ENCODE results near the gene AHSP.
A peak's percentile ranks its signal among the peaks of the same experiment; 100 is the strongest.
"Not testable (repeated sequence)": the region's sequence is repeated elsewhere in the genome, so short reads cannot be mapped to it uniquely, and the experiment has no call there.

AHSP gene

DNA sequence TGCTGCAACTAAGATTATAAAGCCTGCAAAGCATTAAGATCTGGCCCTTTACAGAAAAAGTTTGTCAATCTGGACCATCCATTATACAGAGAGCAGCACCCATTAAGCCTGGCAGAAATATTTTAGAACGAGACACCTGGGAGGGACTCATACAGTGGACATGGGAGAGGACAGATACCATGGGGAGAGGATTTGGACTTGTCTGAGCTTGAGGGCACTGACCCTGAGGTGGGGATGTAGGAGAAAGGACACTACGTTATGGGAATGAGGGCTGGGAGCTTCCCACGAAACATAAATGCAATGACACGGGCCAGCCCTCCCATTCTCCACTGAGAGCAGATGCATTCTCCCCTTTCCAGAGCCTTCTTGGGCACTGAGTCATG lies 25.7 kb upstream of the AHSP start:
- Histone ChIP-seq H3K27ac (ENCODE audit: low read length) (no peak overlapping the region), H3K79me2 (ENCODE audit: low read length) (peaks cover 4% of the 10 kb centered on the region), H3K36me3 (replicated peaks; ENCODE audit: low read depth, low read length) (peaks cover 13% of the 10 kb centered on the region), H3K4me3 (ENCODE audit: low read length) (no peak overlapping the region), H3K27me3 (ENCODE audit: low read depth, low read length) (no peaks in the 10 kb centered on the region), H4K20me1 (ENCODE audit: insufficient read depth, low read length) (peaks cover 6% of the 10 kb centered on the region; the same call in 1 of the 2 replicates), H2AFZ (ENCODE audit: low read depth, low read length) (no peak overlapping the region), H3K4me1 (ENCODE audit: low read length) (peaks cover 18% of the 10 kb centered on the region), H3K9me3 (ENCODE audit: insufficient read depth, low read length) (no peaks in the 10 kb centered on the region), H3K4me2 (ENCODE audit: low read length) (no peak overlapping the region), H3K9ac (ENCODE audit: low read length) (no peak overlapping the region)
- TF ChIP-seq CTCF (IDR thresholded peaks at IDR 0.05; ENCODE audit: low read depth, low read length) (no peak), EZH2phosphoT487 (IDR thresholded peaks at IDR 0.05; ENCODE audit: low read depth) (no peak)

DNA sequence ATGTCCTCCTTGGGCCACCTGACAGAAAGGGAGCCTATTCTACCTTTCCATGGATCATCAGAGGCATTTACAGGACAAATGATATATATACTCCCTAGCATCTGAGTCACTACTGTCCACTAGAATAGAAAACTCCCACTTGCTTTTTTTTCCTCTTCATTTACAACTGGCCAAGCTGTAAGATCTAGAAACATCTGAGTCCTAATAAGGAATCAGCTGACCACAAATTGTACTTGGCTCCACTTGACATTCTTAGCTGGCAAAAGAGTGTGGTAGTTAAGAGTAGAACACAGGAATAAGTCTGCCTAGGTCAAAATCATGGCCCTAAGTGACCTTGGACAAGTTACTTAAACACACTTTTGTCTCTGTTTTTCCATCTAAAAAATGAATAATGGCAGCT lies 24.7 kb upstream of the AHSP start:
- H3K9me3 ChIP-seq (ENCODE audit: insufficient read depth, low read length), result no peaks in the 10 kb centered on the region
- H3K79me2 ChIP-seq (ENCODE audit: low read length), result peaks cover 14% of the 10 kb centered on the region
- H3K4me3 ChIP-seq (ENCODE audit: low read length), result no peak overlapping the region
- H3K4me1 ChIP-seq (ENCODE audit: low read length), result peaks cover 23% of the 10 kb centered on the region
- no peak overlapping the region for H3K27ac ChIP-seq (ENCODE audit: low read length)
- H3K36me3 ChIP-seq (replicated peaks; ENCODE audit: low read depth, low read length), result peaks cover 13% of the 10 kb centered on the region
- no peak overlapping the region for H3K4me2 ChIP-seq (ENCODE audit: low read length)
- no peak for TF ChIP-seq EZH2phosphoT487 (IDR thresholded peaks at IDR 0.05; ENCODE audit: low read depth)
- no peak for TF ChIP-seq CTCF (IDR thresholded peaks at IDR 0.05; ENCODE audit: low read depth, low read length)
- H4K20me1 ChIP-seq (ENCODE audit: insufficient read depth, low read length), result peaks cover 6% of the 10 kb centered on the region; the same call in 1 of the 2 replicates
- no peak overlapping the region for H2AFZ ChIP-seq (ENCODE audit: low read depth, low read length)
- no peaks in the 10 kb centered on the region for H3K27me3 ChIP-seq (ENCODE audit: low read depth, low read length)
- no peak overlapping the region for H3K9ac ChIP-seq (ENCODE audit: low read length)

GRCh38 chr16:31503555-31503954 lies 24.1 kb upstream of the AHSP start:
- H3K27ac ChIP-seq (ENCODE audit: low read length); H3K9ac ChIP-seq (ENCODE audit: low read length); H3K4me2 ChIP-seq (ENCODE audit: low read length); H4K20me1 ChIP-seq (ENCODE audit: insufficient read depth, low read length); H3K27me3 ChIP-seq (ENCODE audit: low read depth, low read length); H3K4me3 ChIP-seq (ENCODE audit: low read length); H3K9me3 ChIP-seq (ENCODE audit: insufficient read depth, low read length); H2AFZ ChIP-seq (ENCODE audit: low read depth, low read length): not testable (repeated sequence)
- peaks cover 13% of the 10 kb centered on the region for H3K36me3 ChIP-seq (replicated peaks; ENCODE audit: low read depth, low read length)
- H3K79me2 ChIP-seq (ENCODE audit: low read length), result peaks cover 18% of the 10 kb centered on the region
- H3K4me1 ChIP-seq (ENCODE audit: low read length), result peaks cover 23% of the 10 kb centered on the region

GRCh38 chr16:31504159-31504558 lies 23.5 kb upstream of the AHSP start:
- TF ChIP-seq CTCF (IDR thresholded peaks at IDR 0.05; ENCODE audit: low read depth, low read length) (no peak), EZH2phosphoT487 (IDR thresholded peaks at IDR 0.05; ENCODE audit: low read depth) (no peak)
- Histone ChIP-seq H3K9ac (ENCODE audit: low read length) (no peak overlapping the region), H2AFZ (ENCODE audit: low read depth, low read length) (no peak overlapping the region), H3K79me2 (ENCODE audit: low read length) (peaks cover 24% of the 10 kb centered on the region), H3K36me3 (replicated peaks; ENCODE audit: low read depth, low read length) (peaks cover 8% of the 10 kb centered on the region), H3K4me1 (ENCODE audit: low read length) (peaks cover 26% of the 10 kb centered on the region), H4K20me1 (ENCODE audit: insufficient read depth, low read length) (peaks cover 6% of the 10 kb centered on the region; the same call in 1 of the 2 replicates), H3K27me3 (ENCODE audit: low read depth, low read length) (no peaks in the 10 kb centered on the region), H3K4me3 (ENCODE audit: low read length) (no peak overlapping the region), H3K9me3 (ENCODE audit: insufficient read depth, low read length) (no peaks in the 10 kb centered on the region), H3K4me2 (ENCODE audit: low read length) (no peak overlapping the region), H3K27ac (ENCODE audit: low read length) (no peak overlapping the region)

- Histone ChIP-seq H3K36me3 (replicated peaks; ENCODE audit: low read depth, low read length) (peaks cover 4% of the 10 kb centered on the region), H2AFZ (ENCODE audit: low read depth, low read length) (no peak overlapping the region), H3K27me3 (ENCODE audit: low read depth, low read length) (no peaks in the 10 kb centered on the region), H3K4me2 (ENCODE audit: low read length) (peak overlapping the region; percentile 25; the same call in 1 of the 2 replicates), H3K9me3 (ENCODE audit: insufficient read depth, low read length) (no peaks in the 10 kb centered on the region), H3K4me3 (ENCODE audit: low read length) (no peak overlapping the region), H3K9ac (ENCODE audit: low read length) (no peak overlapping the region), H3K79me2 (ENCODE audit: low read length) (peaks cover 25% of the 10 kb centered on the region), H4K20me1 (ENCODE audit: insufficient read depth, low read length) (peaks cover 6% of the 10 kb centered on the region; the same call in 1 of the 2 replicates), H3K27ac (ENCODE audit: low read length) (peak overlapping the region; percentile 46), H3K4me1 (ENCODE audit: low read length) (peaks cover 27% of the 10 kb centered on the region)
- TF ChIP-seq CTCF (IDR thresholded peaks at IDR 0.05; ENCODE audit: low read depth, low read length) (no peak), EZH2phosphoT487 (IDR thresholded peaks at IDR 0.05; ENCODE audit: low read depth) (no peak)
Measured at GRCh38 chr16:31505483-31505882, 22.2 kb upstream of the AHSP start.
